Body of pancreas (tissue), 4 donors: ENCODE data around the gene SPP2.

Source experiments
- CTCF ChIP-seq, 7 experiments: fragments of 450-650 bp in 4 of 7; fragments of 200-600 bp in 3 of 7; sonication (generic) in 3 of 7; IDR thresholded peaks; one replicate each; pipeline ENCODE4 v1.5.1; 2016 to 2019; ENCODE audit warnings: antibody characterized with exemption in 7 of 7
- POLR2A ChIP-seq, 3 donors: fragments of 450-650 bp; IDR thresholded peaks; one replicate each; pipeline ENCODE4 v1.6.1; 2016; ENCODE audit warnings: antibody characterized with exemption in 3 of 3, mild to moderate bottlenecking in 2 of 3

DNA sequence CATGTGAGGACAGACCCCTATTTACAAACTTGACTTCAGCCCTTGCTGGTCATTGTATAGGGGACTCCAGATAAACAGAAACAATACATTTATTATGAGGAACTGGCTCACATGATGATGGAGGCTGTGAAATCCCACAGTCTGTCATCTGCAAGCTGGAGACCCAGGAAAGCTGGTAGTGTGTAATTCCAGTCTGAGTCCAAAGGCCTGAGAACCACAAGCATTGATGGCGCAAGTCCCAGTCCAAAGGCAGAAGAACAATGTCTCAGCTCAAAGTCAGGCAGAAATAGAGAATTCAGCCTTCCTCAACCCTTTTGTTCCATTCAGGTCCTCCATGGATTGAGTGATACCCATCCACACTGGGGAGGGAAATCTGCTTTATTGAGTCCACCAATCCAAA is 28.1 kb upstream of the SPP2 start:
- TF ChIP-seq CTCF (IDR thresholded peaks at IDR 0.05) (no peak), POLR2A (IDR thresholded peaks at IDR 0.05) (no peak)
